ENCODE data around the gene LIN28A. TPM values are rescaled to one million over a fixed set of nuclear protein-coding genes. Genes with fewer than 3 reads are reported as not detected.

The LIN28A gene
- total and polyA plus RNA-seq, 2 experiments from 2014 or later, result 604 to 1,571 TPM

GRCh38 chr1:26401891-26402290 lies 8.7 kb upstream of the LIN28A start:
- H3K4me3 Mint-ChIP-seq, result no peak overlapping the region

More at GRCh38 chr1:26401891-26402290, 8.7 kb upstream of the LIN28A start:
- H3K36me3 ChIP-seq (ENCODE audit: insufficient read depth), result no peaks in the 10 kb centered on the region
- no peaks in the 10 kb centered on the region for H3K27me3 ChIP-seq (ENCODE audit: insufficient read depth)
- H3F3A ChIP-seq (replicated peaks; ENCODE audit: low read depth), result no peaks in the 10 kb centered on the region
- no peak overlapping the region for H3K4me2 ChIP-seq
- DNase-seq (ENCODE audit: low spot score) (no peak), ATAC-seq (no peak)
- no peaks in the 10 kb centered on the region for H3K4me1 ChIP-seq (ENCODE audit: insufficient read depth)
- no peak overlapping the region for H2AFZ ChIP-seq
- no peaks in the 10 kb centered on the region for H3K79me2 ChIP-seq (replicated peaks; ENCODE audit: insufficient read depth)
- H3K9me3 Mint-ChIP-seq, result no peaks in the 10 kb centered on the region
- H3K27ac ChIP-seq (ENCODE audit: low read depth), result no peak overlapping the region
- H3K4me1 Mint-ChIP-seq, result peaks cover 2% of the 10 kb centered on the region; the same call in 2 of the 3 replicates
- H3K36me3 Mint-ChIP-seq (ENCODE audit: low read depth), result no peaks in the 10 kb centered on the region
- H3K27ac Mint-ChIP-seq, result no peak overlapping the region
- no peaks in the 10 kb centered on the region for H3K9me2 ChIP-seq (ENCODE audit: insufficient read depth)
- H3K27me3 Mint-ChIP-seq (ENCODE audit: insufficient read depth, low read depth, poor library complexity), result peaks cover 6% of the 10 kb centered on the region
- TF ChIP-seq JUNB (IDR thresholded peaks at IDR 0.05; ENCODE audit: unreplicated experiment), result no peak
- TF ChIP-seq STAT1 (IDR thresholded peaks at IDR 0.05; ENCODE audit: unreplicated experiment), result no peak
- no peak for TF ChIP-seq EZH2 (IDR thresholded peaks at IDR 0.05; ENCODE audit: low read depth, unreplicated experiment)
- TF ChIP-seq POLR2AphosphoS5 (IDR thresholded peaks at IDR 0.05; ENCODE audit: low read depth), result no peak
- no peak for TF ChIP-seq ETS1 (IDR thresholded peaks at IDR 0.05)
- no peak for TF ChIP-seq EZH2phosphoT487 (IDR thresholded peaks at IDR 0.05; ENCODE audit: unreplicated experiment)
- no peak for TF ChIP-seq ZNF114 (CRISPR knock-in tag; IDR thresholded peaks at IDR 0.05)
- no peak for TF ChIP-seq REST (IDR thresholded peaks at IDR 0.05; ENCODE audit: unreplicated experiment)
- TF ChIP-seq ZNF331 (CRISPR knock-in tag; IDR thresholded peaks at IDR 0.05; ENCODE audit: low read depth), result no peak
- TF ChIP-seq NANOG (IDR thresholded peaks at IDR 0.05; ENCODE audit: borderline replicate concordance), result no peak
- TF ChIP-seq CREB1 (CRISPR knock-in tag; IDR thresholded peaks at IDR 0.05; ENCODE audit: low read depth), result no peak
- TF ChIP-seq CTCF (conservative IDR thresholded peaks at IDR 0.05; ENCODE audit: low read depth in 2 of 2), result no peak
- H4K20me1 ChIP-seq (replicated peaks; ENCODE audit: insufficient read depth), result 0 out of 2 replicates have a peak, but pooled peaks cover 2% of the 10 kb centered on the region
- no peak overlapping the region for H3K4me3 ChIP-seq

All from GM23338 (cell line).